Duodenal mucosa (tissue), 2 donors: ENCODE results near the gene PCYT2.

Experiments used
- H3K27ac ChIP-seq: one replicate; pipeline ENCODE4 v1.7.0; 2013; ENCODE audit warnings: low read depth, low read length
- H3K27me3 ChIP-seq, 2 donors: one replicate each; pipeline ENCODE4 v1.7.0; 2013; ENCODE audit warnings: low read length in 2 of 2, control low read depth in 1 of 2; ENCODE audit not compliant: insufficient read depth in 2 of 2, control insufficient read depth in 1 of 2
- H3K36me3 ChIP-seq, 2 donors: one replicate each; pipeline ENCODE4 v1.7.0; 2013; ENCODE audit warnings: low read length in 2 of 2, control low read depth in 1 of 2; ENCODE audit not compliant: insufficient read depth in 2 of 2, control insufficient read depth in 1 of 2
- H3K4me1 ChIP-seq, 2 donors: one replicate each; pipeline ENCODE4 v1.7.0; 2013; ENCODE audit warnings: low read length in 2 of 2, control low read depth in 1 of 2; ENCODE audit not compliant: insufficient read depth in 2 of 2, control insufficient read depth in 1 of 2
- H3K4me3 ChIP-seq, 2 donors: one replicate each; pipeline ENCODE4 v1.7.0; 2013; ENCODE audit warnings: low read length in 2 of 2, low read depth in 1 of 2
- H3K9ac ChIP-seq, 2 donors: one replicate each; pipeline ENCODE4 v1.7.0; 2013; ENCODE audit warnings: low read length in 2 of 2, low read depth in 1 of 2
- H3K9me3 ChIP-seq, 2 donors: one replicate each; pipeline ENCODE4 v1.7.0; 2013; ENCODE audit warnings: low read length in 2 of 2, control low read depth in 1 of 2; ENCODE audit not compliant: control insufficient read depth in 1 of 2

Gene PCYT2

GRCh38 chr17:81868674-81869220 is 42.5 kb downstream of the PCYT2 start:
- H3K27ac ChIP-seq: peak overlapping the region; percentile 67
- H3K4me3 ChIP-seq: peak overlapping the region; percentile 1 to 89
- peaks cover 61 to 71% of the 10 kb centered on the region in 2 donors for H3K4me1 ChIP-seq
- H3K27me3 ChIP-seq: no peaks in the 10 kb centered on the region
- H3K36me3 ChIP-seq: peaks cover 17 to 25% of the 10 kb centered on the region in 2 donors
- H3K9me3 ChIP-seq: no peaks in the 10 kb centered on the region
- H3K9ac ChIP-seq: peak overlapping the region in 1 of 2 donors; percentile 89

GRCh38 chr17:81867991-81868673 is 43.1 kb downstream of the PCYT2 start:
- Histone ChIP-seq H3K27me3 (no peaks in the 10 kb centered on the region), H3K9me3 (no peaks in the 10 kb centered on the region), H3K36me3 (peaks cover 17 to 27% of the 10 kb centered on the region in 2 donors), H3K27ac (peak overlapping the region; percentile 67), H3K4me3 (peak overlapping the region in 1 of 2 donors; percentile 16), H3K9ac (peak overlapping the region; percentile 35 to 81), H3K4me1 (peaks cover 68 to 77% of the 10 kb centered on the region in 2 donors)

GRCh38 chr17:81867170-81867990 is 43.8 kb downstream of the PCYT2 start:
- H3K4me3 ChIP-seq: peak overlapping the region in 1 of 2 donors; percentile 16
- H3K4me1 ChIP-seq: peaks cover 74 to 82% of the 10 kb centered on the region in 2 donors
- H3K27me3 ChIP-seq: no peaks in the 10 kb centered on the region
- H3K9me3 ChIP-seq: no peaks in the 10 kb centered on the region
- H3K9ac ChIP-seq: peak overlapping the region; percentile 35 to 81
- peak overlapping the region; percentile 74 for H3K27ac ChIP-seq
- H3K36me3 ChIP-seq: peaks cover 17 to 29% of the 10 kb centered on the region in 2 donors

GRCh38 chr17:81866440-81867169 is 44.6 kb downstream of the PCYT2 start:
- no peaks in the 10 kb centered on the region for H3K9me3 ChIP-seq
- peaks cover 74 to 84% of the 10 kb centered on the region in 2 donors for H3K4me1 ChIP-seq
- peak overlapping the region; percentile 35 to 81 for H3K9ac ChIP-seq
- no peaks in the 10 kb centered on the region for H3K27me3 ChIP-seq
- H3K36me3 ChIP-seq: peaks cover 17 to 29% of the 10 kb centered on the region in 2 donors
- peak overlapping the region; percentile 74 for H3K27ac ChIP-seq
- peak overlapping the region; percentile 13 to 21 for H3K4me3 ChIP-seq

GRCh38 chr17:81865733-81866439 is 45.3 kb downstream of the PCYT2 start:
- H3K27me3 ChIP-seq: no peaks in the 10 kb centered on the region
- H3K9me3 ChIP-seq: no peaks in the 10 kb centered on the region
- peak overlapping the region; percentile 81 to 84 for H3K9ac ChIP-seq
- peak overlapping the region; percentile 13 to 21 for H3K4me3 ChIP-seq
- H3K36me3 ChIP-seq: peaks cover 17 to 29% of the 10 kb centered on the region in 2 donors
- H3K27ac ChIP-seq: peak overlapping the region; percentile 91
- peaks cover 74 to 88% of the 10 kb centered on the region in 2 donors for H3K4me1 ChIP-seq

- Histone ChIP-seq H3K4me1 (peaks cover 74 to 88% of the 10 kb centered on the region in 2 donors), H3K36me3 (peaks cover 17 to 29% of the 10 kb centered on the region in 2 donors), H3K27me3 (no peaks in the 10 kb centered on the region), H3K4me3 (no peak overlapping the region), H3K9me3 (no peaks in the 10 kb centered on the region), H3K27ac (peak overlapping the region; percentile 91), H3K9ac (peak overlapping the region; percentile 69 to 84)
Observed at GRCh38 chr17:81865358-81865732, 45.9 kb downstream of the PCYT2 start.

- H3K9ac ChIP-seq: peak overlapping the region; percentile 0 to 84
- no peaks in the 10 kb centered on the region for H3K27me3 ChIP-seq
- peak overlapping the region; percentile 11 to 41 for H3K4me3 ChIP-seq
- H3K4me1 ChIP-seq: peaks cover 67 to 82% of the 10 kb centered on the region in 2 donors
- H3K9me3 ChIP-seq: no peaks in the 10 kb centered on the region
- H3K27ac ChIP-seq: peak overlapping the region; percentile 63
- peaks cover 15 to 23% of the 10 kb centered on the region in 2 donors for H3K36me3 ChIP-seq
Observed at GRCh38 chr17:81863833-81864768, 47.1 kb downstream of the PCYT2 start.

- no peaks in the 10 kb centered on the region for H3K27me3 ChIP-seq
- peak overlapping the region; percentile 22 for H3K27ac ChIP-seq
- H3K36me3 ChIP-seq: peaks cover 10 to 25% of the 10 kb centered on the region in 2 donors
- peak overlapping the region; percentile 38 to 50 for H3K9ac ChIP-seq
- peaks cover 68 to 84% of the 10 kb centered on the region in 2 donors for H3K4me1 ChIP-seq
- no peaks in the 10 kb centered on the region for H3K9me3 ChIP-seq
- peak overlapping the region; percentile 12 to 41 for H3K4me3 ChIP-seq
Observed at GRCh38 chr17:81863123-81863675, 48.0 kb downstream of the PCYT2 start.
